K562 (cell line): ENCODE measurements around the gene C1orf122. TPM values are rescaled to one million over a fixed set of nuclear protein-coding genes. Genes with fewer than 3 reads are reported as not detected.

Experiments
- ARID2 ChIP-seq: fragments of 450-650 bp; IDR thresholded peaks from 2 replicates; pipeline ENCODE4 v1.6.1; 2017; ENCODE audit warnings: antibody characterized with exemption, mild to moderate bottlenecking
- DACH1 ChIP-seq: fragments of 450-650 bp; IDR thresholded peaks from 2 replicates; pipeline ENCODE4 v1.6.1; 2018; ENCODE audit not compliant: partially characterized antibody
- EHMT2 ChIP-seq: fragments of 450-650 bp; IDR thresholded peaks from 2 replicates; pipeline ENCODE4 v1.6.1; 2018; ENCODE audit warnings: antibody characterized with exemption
- HNRNPLL ChIP-seq: fragments of 200-400 bp; formaldehyde crosslinking; IDR thresholded peaks from 2 replicates; pipeline ENCODE4 v1.6.1; 2017; ENCODE audit warnings: low read length, low read depth, mild to moderate bottlenecking; ENCODE audit not compliant: poor library complexity, severe bottlenecking
- HSF4 ChIP-seq: fragments of 250-450 bp; sonication (Bioruptor Pico); IDR thresholded peaks from 2 replicates; pipeline ENCODE4 v2.1.2; 2022; ENCODE audit warnings: mild to moderate bottlenecking, moderate library complexity, borderline replicate concordance
- NCOR1 ChIP-seq: fragments of 450-650 bp; IDR thresholded peaks from 2 replicates; pipeline ENCODE4 v1.6.1; 2016; ENCODE audit warnings: mild to moderate bottlenecking, moderate library complexity
- NEUROD1 ChIP-seq: fragments of 150-350 bp; IDR thresholded peaks from 2 replicates; pipeline ENCODE4 v1.6.1; 2014; ENCODE audit warnings: borderline replicate concordance, low read length, low read depth; ENCODE audit not compliant: partially characterized antibody
- NR2C1 ChIP-seq, 2 experiments: fragments of 450-650 bp; IDR thresholded peaks; 2 replicates each; pipeline ENCODE4 v1.6.1; 2017; ENCODE audit warnings: mild to moderate bottlenecking in 2 of 2, antibody characterized with exemption in 1 of 2, inconsistent platforms in 1 of 2, missing compliant biosample characterization in 1 of 2, missing genetic modification characterization in 1 of 2
- NR4A1 ChIP-seq, 2 experiments: fragments of 250-450 bp in 1 of 2; fragments of 450-650 bp in 1 of 2; sonication (Bioruptor Pico) in 1 of 2; IDR thresholded peaks; 2 replicates each; pipeline versions ENCODE4 v1.4.0 to v1.6.1; 2016 to 2020; ENCODE audit warnings: mild to moderate bottlenecking in 2 of 2, missing compliant biosample characterization in 1 of 2, missing genetic modification characterization in 1 of 2, moderate library complexity in 1 of 2
- RCOR1 ChIP-seq, 2 experiments: IDR thresholded peaks; 2 replicates each; pipeline ENCODE4 v1.6.1; 2012; ENCODE audit warnings: low read depth in 2 of 2, low read length in 2 of 2, borderline replicate concordance in 1 of 2, improper control_type of control experiment in 1 of 2
- SRSF7 ChIP-seq: fragments of 200-400 bp; formaldehyde crosslinking; optimal IDR thresholded peaks from 2 replicates; pipeline ENCODE3; 2017; ENCODE audit warnings: mild to moderate bottlenecking, low read depth, low read length
- U2AF1 ChIP-seq: fragments of 200-400 bp; formaldehyde crosslinking; optimal IDR thresholded peaks from 2 replicates; pipeline ENCODE3; 2017; ENCODE audit warnings: mild to moderate bottlenecking, low read depth, low read length, moderate library complexity
- ZNF121 ChIP-seq: sonication (generic); formaldehyde crosslinking; conservative IDR thresholded peaks from 2 replicates; pipeline ENCODE4 v1.8.0; 2022; ENCODE audit warnings: missing genetic modification reagents
- ZNF75A ChIP-seq: fragments of 450-650 bp; formaldehyde crosslinking; IDR thresholded peaks from 2 replicates; pipeline ENCODE4 v1.4.0; 2020; ENCODE audit warnings: mild to moderate bottlenecking
- polyA plus RNA-seq, 8 experiments: library from polyadenylated mRNA; depleted of rRNA in 4 of 8; stranded (reverse) in 5 of 8; unstranded in 3 of 8; fragments of >200 nt; fragmentation: Nextera tagmentation in 2 of 8; fragmentation: Illumina TruSeq in 1 of 8; extraction: Ambion mirVana in 2 of 8; extraction: Trizol in 1 of 8; gene quantifications; 2 replicates each; pipeline versions ENCODE4 v1.2.1 to v1.2.3, GENCODE V29; 2011 to 2014; ENCODE audit warnings: inconsistent platforms in 1 of 8, missing spikeins in 1 of 8
- total RNA-seq, 7 experiments: library from RNA; depleted of rRNA in 6 of 7; stranded (reverse); fragments of >200 nt in 6 of 7; fragmentation: Illumina TruSeq in 2 of 7; extraction: Trizol in 2 of 7; gene quantifications; 2 replicates each; pipeline versions ENCODE4 v1.2.1 to v1.2.3, GENCODE V29; 2011 to 2021; ENCODE audit warnings: low replicate concordance in 1 of 7
- TF ChIP-seq, protein P1 (sequence below): fragments of 450-650 bp; IDR thresholded peaks from 2 replicates; pipeline ENCODE4 v1.6.1; 2017; ENCODE audit warnings: antibody characterized with exemption
- TF ChIP-seq, protein P2 (sequence below): sonication (generic); formaldehyde crosslinking; IDR thresholded peaks from 2 replicates; pipeline ENCODE4 v1.8.1; 2022; ENCODE audit warnings: missing genetic modification reagents
- TF ChIP-seq, protein P3 (sequence below): sonication (generic); formaldehyde crosslinking; IDR thresholded peaks from 2 replicates; pipeline ENCODE4 v1.8.0; 2023; ENCODE audit warnings: mild to moderate bottlenecking, missing genetic modification reagents
- TF ChIP-seq, protein P4 (sequence below), 2 experiments: fragments of 450-650 bp; IDR thresholded peaks; 2 replicates each; pipeline ENCODE4 v1.6.1; 2016
- TF ChIP-seq, protein P5 (sequence below): fragments of 450-650 bp; IDR thresholded peaks from 2 replicates; pipeline ENCODE4 v1.7.1; 2018; ENCODE audit warnings: mild to moderate bottlenecking, low read depth; ENCODE audit not compliant: partially characterized antibody

The C1orf122 gene
- total and polyA plus RNA-seq, 9 of the 15 experiments (the other 6 are each of a cell fraction or from before 2014, with no cell fraction given): 3.6 to 70.9 (median 17.3) TPM

DNA sequence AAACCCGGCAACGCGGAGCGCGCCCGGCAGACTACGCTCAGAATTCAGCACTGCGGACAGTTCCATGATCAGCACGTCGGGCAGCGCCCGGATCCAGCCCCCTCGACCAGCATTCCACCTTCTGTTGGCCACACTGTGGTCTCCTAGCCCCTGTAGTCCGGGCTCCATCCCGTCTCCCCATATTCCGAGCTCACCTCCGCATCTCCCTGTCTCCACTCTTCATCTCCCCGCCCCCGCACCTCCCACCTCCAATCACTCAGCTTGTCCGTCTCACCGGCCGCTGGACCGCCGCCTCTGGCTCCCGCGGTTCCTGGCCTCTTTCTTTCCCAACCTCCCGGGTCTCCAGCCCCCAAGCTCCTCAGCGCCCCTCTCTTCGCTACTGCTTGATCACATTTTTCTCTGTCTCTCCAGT is 43.2 kb upstream of the C1orf122 start (continued):
- TF ChIP-seq, protein P1, sequence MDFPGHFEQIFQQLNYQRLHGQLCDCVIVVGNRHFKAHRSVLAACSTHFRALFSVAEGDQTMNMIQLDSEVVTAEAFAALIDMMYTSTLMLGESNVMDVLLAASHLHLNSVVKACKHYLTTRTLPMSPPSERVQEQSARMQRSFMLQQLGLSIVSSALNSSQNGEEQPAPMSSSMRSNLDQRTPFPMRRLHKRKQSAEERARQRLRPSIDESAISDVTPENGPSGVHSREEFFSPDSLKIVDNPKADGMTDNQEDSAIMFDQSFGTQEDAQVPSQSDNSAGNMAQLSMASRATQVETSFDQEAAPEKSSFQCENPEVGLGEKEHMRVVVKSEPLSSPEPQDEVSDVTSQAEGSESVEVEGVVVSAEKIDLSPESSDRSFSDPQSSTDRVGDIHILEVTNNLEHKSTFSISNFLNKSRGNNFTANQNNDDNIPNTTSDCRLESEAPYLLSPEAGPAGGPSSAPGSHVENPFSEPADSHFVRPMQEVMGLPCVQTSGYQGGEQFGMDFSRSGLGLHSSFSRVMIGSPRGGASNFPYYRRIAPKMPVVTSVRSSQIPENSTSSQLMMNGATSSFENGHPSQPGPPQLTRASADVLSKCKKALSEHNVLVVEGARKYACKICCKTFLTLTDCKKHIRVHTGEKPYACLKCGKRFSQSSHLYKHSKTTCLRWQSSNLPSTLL: no peak
- no peak for TF ChIP-seq SRSF7
- no peak for TF ChIP-seq HSF4 (CRISPR knock-in tag)
- no peak for TF ChIP-seq NR2C1 (IDR thresholded peaks at IDR 0.05)
- TF ChIP-seq NR2C1 (tag; IDR thresholded peaks at IDR 0.05): 0 out of 2 replicates have a peak, but pooled peaks have one; percentile 40
- TF ChIP-seq ZNF121: peak; percentile 63
- TF ChIP-seq, protein P2, sequence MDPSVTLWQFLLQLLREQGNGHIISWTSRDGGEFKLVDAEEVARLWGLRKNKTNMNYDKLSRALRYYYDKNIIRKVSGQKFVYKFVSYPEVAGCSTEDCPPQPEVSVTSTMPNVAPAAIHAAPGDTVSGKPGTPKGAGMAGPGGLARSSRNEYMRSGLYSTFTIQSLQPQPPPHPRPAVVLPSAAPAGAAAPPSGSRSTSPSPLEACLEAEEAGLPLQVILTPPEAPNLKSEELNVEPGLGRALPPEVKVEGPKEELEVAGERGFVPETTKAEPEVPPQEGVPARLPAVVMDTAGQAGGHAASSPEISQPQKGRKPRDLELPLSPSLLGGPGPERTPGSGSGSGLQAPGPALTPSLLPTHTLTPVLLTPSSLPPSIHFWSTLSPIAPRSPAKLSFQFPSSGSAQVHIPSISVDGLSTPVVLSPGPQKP (CRISPR knock-in tag): 0 out of 2 replicates have a peak, but pooled peaks have one; percentile 72
- no peak for TF ChIP-seq DACH1
- no peak for TF ChIP-seq ZNF75A
- no peak for TF ChIP-seq ARID2
- TF ChIP-seq, protein P3, sequence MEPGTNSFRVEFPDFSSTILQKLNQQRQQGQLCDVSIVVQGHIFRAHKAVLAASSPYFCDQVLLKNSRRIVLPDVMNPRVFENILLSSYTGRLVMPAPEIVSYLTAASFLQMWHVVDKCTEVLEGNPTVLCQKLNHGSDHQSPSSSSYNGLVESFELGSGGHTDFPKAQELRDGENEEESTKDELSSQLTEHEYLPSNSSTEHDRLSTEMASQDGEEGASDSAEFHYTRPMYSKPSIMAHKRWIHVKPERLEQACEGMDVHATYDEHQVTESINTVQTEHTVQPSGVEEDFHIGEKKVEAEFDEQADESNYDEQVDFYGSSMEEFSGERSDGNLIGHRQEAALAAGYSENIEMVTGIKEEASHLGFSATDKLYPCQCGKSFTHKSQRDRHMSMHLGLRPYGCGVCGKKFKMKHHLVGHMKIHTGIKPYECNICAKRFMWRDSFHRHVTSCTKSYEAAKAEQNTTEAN (CRISPR knock-in tag): peak; percentile 97
- peak; percentile 22 for TF ChIP-seq NEUROD1
- TF ChIP-seq HNRNPLL: no peak
- no peak for TF ChIP-seq NR4A1 (CRISPR knock-in tag; IDR thresholded peaks at IDR 0.05)
- TF ChIP-seq NR4A1 (tag; IDR thresholded peaks at IDR 0.05): peak; percentile 40; the same call in 1 of the 2 replicates
- TF ChIP-seq EHMT2: peak; percentile 100
- TF ChIP-seq NCOR1: no peak
- no peak for TF ChIP-seq U2AF1
- TF ChIP-seq, protein P4, sequence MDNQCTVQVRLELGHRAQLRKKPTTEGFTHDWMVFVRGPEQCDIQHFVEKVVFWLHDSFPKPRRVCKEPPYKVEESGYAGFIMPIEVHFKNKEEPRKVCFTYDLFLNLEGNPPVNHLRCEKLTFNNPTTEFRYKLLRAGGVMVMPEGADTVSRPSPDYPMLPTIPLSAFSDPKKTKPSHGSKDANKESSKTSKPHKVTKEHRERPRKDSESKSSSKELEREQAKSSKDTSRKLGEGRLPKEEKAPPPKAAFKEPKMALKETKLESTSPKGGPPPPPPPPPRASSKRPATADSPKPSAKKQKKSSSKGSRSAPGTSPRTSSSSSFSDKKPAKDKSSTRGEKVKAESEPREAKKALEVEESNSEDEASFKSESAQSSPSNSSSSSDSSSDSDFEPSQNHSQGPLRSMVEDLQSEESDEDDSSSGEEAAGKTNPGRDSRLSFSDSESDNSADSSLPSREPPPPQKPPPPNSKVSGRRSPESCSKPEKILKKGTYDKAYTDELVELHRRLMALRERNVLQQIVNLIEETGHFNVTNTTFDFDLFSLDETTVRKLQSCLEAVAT (IDR thresholded peaks at IDR 0.05): no peak
- peak in 1 of 2 experiments; percentile 97; a peak in 2 of 4 replicates for TF ChIP-seq RCOR1 (IDR thresholded peaks at IDR 0.05; ENCODE audit: borderline replicate concordance in 1 of 2, low read depth in 2 of 2, low read length in 2 of 2)
- TF ChIP-seq, protein P5, sequence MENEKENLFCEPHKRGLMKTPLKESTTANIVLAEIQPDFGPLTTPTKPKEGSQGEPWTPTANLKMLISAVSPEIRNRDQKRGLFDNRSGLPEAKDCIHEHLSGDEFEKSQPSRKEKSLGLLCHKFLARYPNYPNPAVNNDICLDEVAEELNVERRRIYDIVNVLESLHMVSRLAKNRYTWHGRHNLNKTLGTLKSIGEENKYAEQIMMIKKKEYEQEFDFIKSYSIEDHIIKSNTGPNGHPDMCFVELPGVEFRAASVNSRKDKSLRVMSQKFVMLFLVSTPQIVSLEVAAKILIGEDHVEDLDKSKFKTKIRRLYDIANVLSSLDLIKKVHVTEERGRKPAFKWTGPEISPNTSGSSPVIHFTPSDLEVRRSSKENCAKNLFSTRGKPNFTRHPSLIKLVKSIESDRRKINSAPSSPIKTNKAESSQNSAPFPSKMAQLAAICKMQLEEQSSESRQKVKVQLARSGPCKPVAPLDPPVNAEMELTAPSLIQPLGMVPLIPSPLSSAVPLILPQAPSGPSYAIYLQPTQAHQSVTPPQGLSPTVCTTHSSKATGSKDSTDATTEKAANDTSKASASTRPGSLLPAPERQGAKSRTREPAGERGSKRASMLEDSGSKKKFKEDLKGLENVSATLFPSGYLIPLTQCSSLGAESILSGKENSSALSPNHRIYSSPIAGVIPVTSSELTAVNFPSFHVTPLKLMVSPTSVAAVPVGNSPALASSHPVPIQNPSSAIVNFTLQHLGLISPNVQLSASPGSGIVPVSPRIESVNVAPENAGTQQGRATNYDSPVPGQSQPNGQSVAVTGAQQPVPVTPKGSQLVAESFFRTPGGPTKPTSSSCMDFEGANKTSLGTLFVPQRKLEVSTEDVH: no peak
